CD14-positive monocyte (primary cell): ENCODE data around the gene S1PR3. TPM values are rescaled to one million over a fixed set of nuclear protein-coding genes. Genes with fewer than 3 reads are reported as not detected.

Experiments
- DNase-seq, 3 donors: peaks; one replicate each; pipeline ENCODE4 v3.0.0-alpha.2; 2011 to 2022
- H2AFZ ChIP-seq: 2 replicates; pipeline ENCODE4 v1.6.0; 2012; ENCODE audit warnings: mild to moderate bottlenecking, low read depth, low read length, inconsistent platforms; ENCODE audit not compliant: insufficient read depth, poor library complexity, severe bottlenecking
- H3K27ac ChIP-seq, 2 donors: 1 replicate in 1 of 2; 2 replicates in 1 of 2; pipeline ENCODE4 v1.5.1; 2012 to 2013; ENCODE audit warnings: low read length in 2 of 2, control low read depth in 1 of 2, inconsistent platforms in 1 of 2, low read depth in 1 of 2, mild to moderate bottlenecking in 1 of 2
- H3K27me3 ChIP-seq, 2 donors: one replicate each; pipeline versions ENCODE4 v1.6.0 to v1.6.1; 2011 to 2013; ENCODE audit warnings: low read length in 2 of 2; ENCODE audit not compliant: control insufficient read depth in 2 of 2, insufficient read depth in 2 of 2
- H3K36me3 ChIP-seq, 2 donors: replicated peaks in 1 of 2; 1 replicate in 1 of 2; 2 replicates in 1 of 2; pipeline versions ENCODE4 v1.5.1 to v1.6.1; 2012 to 2013; ENCODE audit warnings: low read length in 2 of 2, control low read depth in 1 of 2, inconsistent platforms in 1 of 2, mild to moderate bottlenecking in 1 of 2; ENCODE audit not compliant: insufficient read depth in 2 of 2, control insufficient read depth in 1 of 2
- H3K4me1 ChIP-seq, 2 donors: 1 replicate in 1 of 2; 2 replicates in 1 of 2; pipeline versions ENCODE4 v1.5.1 to v1.6.1; 2012 to 2013; ENCODE audit warnings: low read length in 2 of 2, control low read depth in 1 of 2, inconsistent platforms in 1 of 2, mild to moderate bottlenecking in 1 of 2, moderate library complexity in 1 of 2; ENCODE audit not compliant: insufficient read depth in 2 of 2, control insufficient read depth in 1 of 2
- H3K4me2 ChIP-seq: replicated peaks from 2 replicates; pipeline ENCODE3; 2012; ENCODE audit warnings: low read length, moderate library complexity, mild to moderate bottlenecking; ENCODE audit not compliant: poor library complexity, severe bottlenecking; ENCODE audit errors: extremely low read depth
- H3K4me3 ChIP-seq, 3 experiments: fragments of 200-600 bp in 1 of 3; sonication (generic) in 1 of 3; replicated peaks in 1 of 3; 1 replicate in 2 of 3; 2 replicates in 1 of 3; pipeline ENCODE4 v1.5.1; 2011 to 2013; ENCODE audit warnings: low read length in 3 of 3, mild to moderate bottlenecking in 3 of 3, control low read depth in 2 of 3, low read depth in 2 of 3, inconsistent platforms in 1 of 3, moderate library complexity in 1 of 3
- H3K79me2 ChIP-seq: 2 replicates; pipeline ENCODE4 v1.6.0; 2012; ENCODE audit warnings: mild to moderate bottlenecking, control low read depth, inconsistent platforms, low read length, moderate library complexity; ENCODE audit not compliant: insufficient read depth
- H3K9ac ChIP-seq: 2 replicates; pipeline ENCODE4 v1.6.0; 2017; ENCODE audit warnings: low read length, mild to moderate bottlenecking; ENCODE audit not compliant: insufficient read depth, poor library complexity, severe bottlenecking
- H3K9me3 ChIP-seq, 2 donors: replicated peaks in 1 of 2; 1 replicate in 1 of 2; 2 replicates in 1 of 2; pipeline versions ENCODE4 v1.5.1 to v1.6.1; 2012 to 2013; ENCODE audit warnings: low read length in 2 of 2, control low read depth in 1 of 2; ENCODE audit not compliant: control insufficient read depth in 1 of 2, insufficient read depth in 1 of 2
- H4K20me1 ChIP-seq: 2 replicates; pipeline ENCODE4 v1.6.0; 2012; ENCODE audit warnings: mild to moderate bottlenecking, low read length, control low read depth, moderate library complexity; ENCODE audit not compliant: insufficient read depth
- H3K27ac Mint-ChIP-seq, 7 donors: one replicate each; pipeline ENCODE4 v1.8.0; 2020; ENCODE audit warnings: mild to moderate bottlenecking in 7 of 7, mixed read lengths in 7 of 7, moderate library complexity in 6 of 7, inconsistent platforms in 2 of 7
- H3K27me3 Mint-ChIP-seq, 3 donors: one replicate each; pipeline ENCODE4 v1.8.0; 2021 to 2022; ENCODE audit warnings: low read depth in 3 of 3, mild to moderate bottlenecking in 3 of 3, mixed read lengths in 3 of 3, moderate library complexity in 3 of 3, inconsistent platforms in 1 of 3
- H3K36me3 Mint-ChIP-seq, 2 donors: one replicate each; pipeline ENCODE4 v1.8.0; 2020; ENCODE audit warnings: mixed read lengths in 2 of 2, inconsistent platforms in 1 of 2, mild to moderate bottlenecking in 1 of 2
- H3K4me1 Mint-ChIP-seq: one replicate; pipeline ENCODE4 v1.8.0; 2020; ENCODE audit warnings: mild to moderate bottlenecking, mixed read lengths
- H3K4me3 Mint-ChIP-seq, 2 donors: one replicate each; pipeline ENCODE4 v1.8.0; 2020; ENCODE audit warnings: mild to moderate bottlenecking in 2 of 2, mixed read lengths in 2 of 2, moderate library complexity in 1 of 2
- H3K9me3 Mint-ChIP-seq, 7 donors: one replicate each; pipeline ENCODE4 v1.8.0; 2020 to 2022; ENCODE audit warnings: mixed read lengths in 7 of 7, mild to moderate bottlenecking in 6 of 7, moderate library complexity in 6 of 7, inconsistent platforms in 2 of 7
- CTCF ChIP-seq: fragments of 200-600 bp; IDR thresholded peaks from one replicate; pipeline ENCODE4 v1.8.0; 2022; ENCODE audit warnings: antibody characterized with exemption, mild to moderate bottlenecking
- WGBS: methylation state at CpG from one replicate; pipeline ENCODE4 v1.1.5; 2013; ENCODE audit warnings: missing lambda C conversion rate; ENCODE audit not compliant: insufficient coverage; 5-methylcytosine and 5-hydroxymethylcytosine counted together
- intact Hi-C, 2 donors: fragments of 100-400 bp; cut with micrococcal nuclease; formaldehyde crosslinking; loops; one replicate each; pipeline versions ENCODE4 v1.15.0 to v1.15.1; 2023
- polyA plus RNA-seq, 3 donors: library from polyadenylated mRNA; depleted of rRNA in 1 of 3; unstranded in 2 of 3; stranded (reverse) in 1 of 3; fragments of 300-500 nt in 2 of 3; fragments of >200 nt in 1 of 3; fragmentation: Illumina TruSeq in 2 of 3; gene quantifications; 1 replicate in 2 of 3; 2 replicates in 1 of 3; pipeline ENCODE4 v1.2.3, GENCODE V29; 2012 to 2021

The S1PR3 gene
- polyA plus RNA-seq, 3 donors: 28.2 to 59.7 (median 30.6) TPM

DNA sequence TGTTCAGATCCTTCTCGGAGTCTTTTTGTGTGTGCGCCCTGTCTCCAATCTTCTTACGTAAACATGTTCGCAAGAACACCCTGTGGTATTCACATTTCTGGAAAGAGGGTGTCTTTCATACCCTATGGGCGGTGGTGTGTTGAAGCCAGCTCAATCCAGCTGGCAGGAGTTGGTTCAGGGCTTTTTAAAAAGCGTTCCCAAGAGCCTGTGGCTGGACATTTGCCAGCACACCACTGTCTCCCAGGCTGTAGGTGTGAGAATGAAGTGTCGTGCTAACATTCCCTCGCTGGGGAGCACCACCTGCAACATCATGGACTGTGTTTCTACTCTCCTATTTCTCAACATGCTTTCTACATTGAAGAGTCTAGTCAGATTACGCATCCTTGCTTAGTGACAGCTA is 51.7 kb downstream of the S1PR3 start:
- intact Hi-C loops: no loop called here
- WGBS: 100% methylated on average over 3 of the region's 9 CpGs
- no peaks in the 10 kb centered on the region for H3K36me3 Mint-ChIP-seq
- DNase-seq: no peak
- no peak overlapping the region for H3K27ac ChIP-seq
- no peak overlapping the region for H3K27ac Mint-ChIP-seq
- no peaks in the 10 kb centered on the region for H3K79me2 ChIP-seq
- no peaks in the 10 kb centered on the region for H3K36me3 ChIP-seq
- no peak for TF ChIP-seq CTCF
- peaks cover 0 to 2% of the 10 kb centered on the region in 2 donors for H3K4me1 ChIP-seq
- no peaks in the 10 kb centered on the region for H4K20me1 ChIP-seq
- no peak overlapping the region for H3K4me3 ChIP-seq
- peaks cover 2 to 23% of the 10 kb centered on the region in 2 donors for H3K27me3 ChIP-seq
- no peak overlapping the region for H2AFZ ChIP-seq
- H3K4me3 Mint-ChIP-seq: no peak overlapping the region
- no peak overlapping the region for H3K9ac ChIP-seq
- H3K9me3 ChIP-seq: no peaks in the 10 kb centered on the region
- no peak overlapping the region for H3K4me2 ChIP-seq
- H3K9me3 Mint-ChIP-seq: peaks cover 0 to 2% (median 0%) of the 10 kb centered on the region in 7 donors
- peaks cover 13 to 26% (median 25%) of the 10 kb centered on the region in 3 donors for H3K27me3 Mint-ChIP-seq
- H3K4me1 Mint-ChIP-seq: peaks cover 2% of the 10 kb centered on the region

DNA sequence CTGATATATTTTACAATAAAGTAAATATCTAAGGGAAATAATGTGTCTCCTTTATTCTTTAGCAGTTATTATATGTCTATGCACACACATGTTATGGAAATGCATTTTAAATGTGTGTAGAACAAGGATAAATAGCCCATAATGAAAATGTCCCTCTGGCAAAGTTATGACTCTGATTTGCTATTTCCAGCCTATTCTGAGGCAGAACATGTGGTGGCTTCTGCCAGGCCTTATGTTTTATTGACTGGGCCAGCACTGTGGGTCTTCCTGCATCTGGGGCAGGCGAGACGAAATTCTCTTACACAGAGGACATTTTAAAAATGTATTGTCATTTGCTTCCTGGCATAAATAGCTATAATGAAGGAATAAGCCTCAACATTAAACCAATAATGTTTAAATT is 52.8 kb downstream of the S1PR3 start:
- Mint-ChIP-seq H3K36me3 (no peaks in the 10 kb centered on the region), H3K27me3 (peaks cover 16 to 28% (median 24%) of the 10 kb centered on the region in 3 donors), H3K4me3 (no peak overlapping the region), H3K4me1 (no peaks in the 10 kb centered on the region), H3K27ac (no peak overlapping the region), H3K9me3 (peaks cover 0 to 2% (median 0%) of the 10 kb centered on the region in 7 donors)
- WGBS: no CpG with 5 or more reads among the region's 2 CpGs
- Histone ChIP-seq H3K4me2 (no peak overlapping the region), H2AFZ (no peak overlapping the region), H3K27me3 (peaks cover 2 to 24% of the 10 kb centered on the region in 2 donors), H3K9me3 (no peaks in the 10 kb centered on the region), H3K9ac (no peak overlapping the region), H3K4me3 (no peak overlapping the region), H3K27ac (no peak overlapping the region), H3K4me1 (no peaks in the 10 kb centered on the region), H4K20me1 (no peaks in the 10 kb centered on the region), H3K79me2 (no peaks in the 10 kb centered on the region), H3K36me3 (no peaks in the 10 kb centered on the region)
- DNase-seq: no peak
- no peak for TF ChIP-seq CTCF
- intact Hi-C loops: no loop called here
